Chondrocyte (in vitro differentiated cells): ENCODE data around the gene REG3A. TPM values are rescaled to one million over a fixed set of nuclear protein-coding genes. Genes with fewer than 3 reads are reported as not detected.

Experiments
- DNase-seq: peaks from one replicate; pipeline ENCODE4 v3.0.0; 2021; ENCODE audit warnings: mixed read lengths, low spot score
- H3K27ac Mint-ChIP-seq: one replicate; pipeline ENCODE4 v1.8.0; 2021; ENCODE audit warnings: mild to moderate bottlenecking, moderate library complexity, mixed read lengths; ENCODE audit not compliant: unreplicated experiment
- H3K27me3 Mint-ChIP-seq: 2 replicates; pipeline ENCODE4 v1.8.0; 2021; ENCODE audit warnings: low read depth, mixed read lengths
- H3K36me3 Mint-ChIP-seq: 2 replicates; pipeline ENCODE4 v1.8.0; 2021; ENCODE audit warnings: low read depth, mixed read lengths
- H3K4me1 Mint-ChIP-seq: 2 replicates; pipeline ENCODE4 v1.8.0; 2021; ENCODE audit warnings: low read depth, mild to moderate bottlenecking, mixed read lengths
- H3K4me3 Mint-ChIP-seq: one replicate; pipeline ENCODE4 v1.8.0; 2021; ENCODE audit warnings: mild to moderate bottlenecking, moderate library complexity, mixed read lengths; ENCODE audit not compliant: unreplicated experiment
- H3K9me3 Mint-ChIP-seq: 2 replicates; pipeline ENCODE4 v1.8.0; 2021; ENCODE audit warnings: low read depth, mixed read lengths
- total RNA-seq: library from RNA; stranded (reverse); gene quantifications from 3 replicates; pipeline ENCODE4 v1.2.1, GENCODE V29; 2021
- TF ChIP-seq, protein P1 (sequence below): fragments of 200-600 bp; sonication (generic); IDR thresholded peaks from 2 replicates; pipeline ENCODE4 v1.5.0; 2021; ENCODE audit warnings: antibody characterized with exemption, mild to moderate bottlenecking, moderate library complexity

REG3A gene
- total RNA-seq, 1 donor from 2014 or later, result not detected

DNA sequence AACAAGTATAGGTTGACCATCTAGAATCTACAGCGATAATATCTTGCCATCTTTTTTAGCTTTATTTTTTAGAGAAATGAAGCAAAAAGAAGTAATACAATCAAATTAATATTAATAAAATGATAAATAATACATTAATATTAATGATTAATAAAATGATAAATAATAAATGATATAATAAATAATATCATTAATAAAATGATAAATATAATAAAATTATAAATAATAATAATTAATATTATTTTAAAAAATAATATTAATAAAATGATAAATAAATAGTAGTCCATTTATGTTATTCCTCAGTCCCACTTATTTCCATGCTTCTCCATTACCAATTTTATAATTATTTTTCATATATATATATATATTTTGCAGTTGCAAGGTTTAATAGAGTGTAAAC lies 3.2 kb upstream of the REG3A start:
- DNase-seq, result no peak
- TF ChIP-seq, protein P1, sequence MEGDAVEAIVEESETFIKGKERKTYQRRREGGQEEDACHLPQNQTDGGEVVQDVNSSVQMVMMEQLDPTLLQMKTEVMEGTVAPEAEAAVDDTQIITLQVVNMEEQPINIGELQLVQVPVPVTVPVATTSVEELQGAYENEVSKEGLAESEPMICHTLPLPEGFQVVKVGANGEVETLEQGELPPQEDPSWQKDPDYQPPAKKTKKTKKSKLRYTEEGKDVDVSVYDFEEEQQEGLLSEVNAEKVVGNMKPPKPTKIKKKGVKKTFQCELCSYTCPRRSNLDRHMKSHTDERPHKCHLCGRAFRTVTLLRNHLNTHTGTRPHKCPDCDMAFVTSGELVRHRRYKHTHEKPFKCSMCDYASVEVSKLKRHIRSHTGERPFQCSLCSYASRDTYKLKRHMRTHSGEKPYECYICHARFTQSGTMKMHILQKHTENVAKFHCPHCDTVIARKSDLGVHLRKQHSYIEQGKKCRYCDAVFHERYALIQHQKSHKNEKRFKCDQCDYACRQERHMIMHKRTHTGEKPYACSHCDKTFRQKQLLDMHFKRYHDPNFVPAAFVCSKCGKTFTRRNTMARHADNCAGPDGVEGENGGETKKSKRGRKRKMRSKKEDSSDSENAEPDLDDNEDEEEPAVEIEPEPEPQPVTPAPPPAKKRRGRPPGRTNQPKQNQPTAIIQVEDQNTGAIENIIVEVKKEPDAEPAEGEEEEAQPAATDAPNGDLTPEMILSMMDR, result no peak
- no peak overlapping the region for H3K27ac Mint-ChIP-seq
- no peaks in the 10 kb centered on the region for H3K36me3 Mint-ChIP-seq
- peaks cover 13% of the 10 kb centered on the region for H3K9me3 Mint-ChIP-seq
- peaks cover 2% of the 10 kb centered on the region for H3K27me3 Mint-ChIP-seq
- H3K4me3 Mint-ChIP-seq, result no peak overlapping the region
- H3K4me1 Mint-ChIP-seq, result no peaks in the 10 kb centered on the region

DNA sequence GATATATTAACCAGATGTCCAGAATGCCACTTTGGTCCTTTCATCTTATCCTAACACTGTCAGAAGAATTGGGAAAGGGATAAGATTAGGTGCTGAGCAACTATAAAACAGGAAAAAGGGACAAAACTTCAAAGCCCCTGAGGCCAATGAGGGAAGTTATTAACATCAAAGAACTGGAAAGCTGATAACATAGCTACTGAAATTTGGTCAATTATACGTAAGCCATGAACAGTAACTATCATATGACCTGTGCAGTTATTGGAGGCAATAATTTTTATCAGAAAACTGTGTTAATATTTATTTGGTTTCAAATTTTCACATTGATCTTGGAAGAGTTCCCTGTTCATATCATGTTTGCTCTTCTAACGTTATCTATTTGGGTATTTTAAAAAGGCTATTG lies 2.6 kb upstream of the REG3A start:
- DNase-seq, result no peak
- Mint-ChIP-seq H3K4me1 (no peaks in the 10 kb centered on the region), H3K27ac (no peak overlapping the region), H3K27me3 (peaks cover 2% of the 10 kb centered on the region), H3K9me3 (peaks cover 12% of the 10 kb centered on the region), H3K36me3 (no peaks in the 10 kb centered on the region), H3K4me3 (no peak overlapping the region)
- TF ChIP-seq, protein P1, result no peak

DNA sequence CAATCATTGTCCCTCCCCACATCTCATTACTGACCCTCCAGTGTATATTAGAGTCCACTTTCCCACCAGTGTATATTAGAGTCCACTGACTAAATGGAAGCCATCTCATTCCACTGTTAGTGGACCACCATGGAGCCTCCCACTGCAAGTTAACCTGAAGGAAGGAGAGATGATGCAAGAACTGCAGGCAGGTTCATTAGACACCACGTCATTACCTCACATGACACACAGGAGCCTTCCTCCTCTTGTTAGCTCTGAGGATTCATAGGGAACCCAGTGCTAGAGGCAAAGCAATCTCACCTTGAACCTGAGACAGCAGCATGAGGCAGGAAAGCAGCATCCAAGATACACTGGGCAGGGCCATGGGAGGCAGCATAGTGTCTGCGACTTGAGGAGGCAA lies 523 bp downstream of the REG3A start:
- TF ChIP-seq, protein P1, result no peak
- DNase-seq, result no peak
- Mint-ChIP-seq H3K27me3 (peaks cover 2% of the 10 kb centered on the region), H3K27ac (no peak overlapping the region), H3K4me3 (no peak overlapping the region), H3K9me3 (peaks cover 10% of the 10 kb centered on the region), H3K4me1 (no peaks in the 10 kb centered on the region), H3K36me3 (no peaks in the 10 kb centered on the region)

DNA sequence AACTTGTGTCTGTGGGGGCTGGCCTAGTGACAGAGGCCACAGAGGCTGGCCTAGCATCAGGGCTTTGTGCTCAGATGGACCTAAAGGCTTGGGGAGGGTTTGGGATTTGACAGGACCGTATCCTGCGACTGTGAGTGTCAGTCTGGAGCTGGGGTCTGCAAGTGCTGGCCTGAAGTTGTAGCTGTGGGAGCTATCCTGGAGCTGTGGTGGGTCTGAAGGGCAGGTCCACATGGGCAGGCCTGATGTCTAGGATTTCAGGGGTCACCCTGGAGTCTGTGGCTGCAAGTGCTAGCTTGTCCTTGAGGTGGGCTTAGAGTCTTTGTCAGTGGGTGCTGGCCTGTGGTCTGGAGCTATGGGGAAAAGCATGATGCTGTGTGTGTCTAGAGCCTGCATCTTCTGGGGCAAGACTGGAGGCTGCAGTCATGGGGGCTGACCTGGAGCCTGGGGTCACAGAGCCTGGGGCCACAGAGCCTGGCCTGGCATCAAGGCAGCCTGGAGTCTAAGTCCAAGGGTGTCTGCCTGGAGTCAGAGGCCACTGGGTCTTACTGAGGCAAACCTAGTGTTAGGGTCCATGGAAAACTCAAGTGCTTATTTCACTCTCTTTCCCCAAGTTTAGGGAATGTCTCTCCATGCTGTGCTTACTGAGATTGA lies 3.6 kb downstream of the REG3A start:
- no peaks in the 10 kb centered on the region for H3K36me3 Mint-ChIP-seq
- peaks cover 10% of the 10 kb centered on the region for H3K9me3 Mint-ChIP-seq
- peaks cover 2% of the 10 kb centered on the region for H3K27me3 Mint-ChIP-seq
- H3K27ac Mint-ChIP-seq, result no peak overlapping the region
- TF ChIP-seq, protein P1, result no peak
- no peaks in the 10 kb centered on the region for H3K4me1 Mint-ChIP-seq
- no peak overlapping the region for H3K4me3 Mint-ChIP-seq
- no peak for DNase-seq

DNA sequence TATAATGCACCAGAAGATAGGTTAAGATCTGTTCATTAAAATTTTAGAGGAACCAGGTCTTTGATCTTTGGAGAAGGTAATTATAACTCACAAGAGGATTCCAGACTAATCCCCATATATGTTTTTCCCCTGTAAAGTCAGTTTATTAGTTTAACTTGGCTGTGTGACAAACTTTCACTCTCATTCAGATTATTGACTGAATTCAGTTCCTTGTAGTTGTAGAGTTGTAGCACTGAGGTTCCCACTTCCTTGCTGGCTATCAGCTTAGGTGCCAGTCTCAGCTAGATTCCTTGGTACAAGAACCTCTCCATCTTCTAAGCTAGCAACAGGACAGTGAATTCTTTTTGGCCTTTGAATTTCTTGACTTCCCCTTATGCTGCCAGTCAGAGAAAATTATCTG lies 20.1 kb downstream of the REG3A start:
- Mint-ChIP-seq H3K4me3 (no peak overlapping the region), H3K27ac (no peak overlapping the region), H3K4me1 (no peaks in the 10 kb centered on the region), H3K9me3 (peaks cover 15% of the 10 kb centered on the region), H3K36me3 (no peaks in the 10 kb centered on the region), H3K27me3 (no peaks in the 10 kb centered on the region)
- TF ChIP-seq, protein P1, result no peak
- DNase-seq, result no peak
